T-helper 1 cell (primary cell): Measurements from ENCODE around the gene STAG1.
"Not testable (repeated sequence)": the region's sequence is repeated elsewhere in the genome, so short reads cannot be mapped to it uniquely, and the experiment has no call there.

Source experiments
- DNase-seq, 5 donors: peaks; one replicate each; pipeline ENCODE4 v3.0.0-alpha.2; 2012 to 2020

STAG1 gene

GRCh38 chr3:136380530-136380929 is 371.6 kb downstream of the STAG1 start:
- DNase-seq: no peak

DNA sequence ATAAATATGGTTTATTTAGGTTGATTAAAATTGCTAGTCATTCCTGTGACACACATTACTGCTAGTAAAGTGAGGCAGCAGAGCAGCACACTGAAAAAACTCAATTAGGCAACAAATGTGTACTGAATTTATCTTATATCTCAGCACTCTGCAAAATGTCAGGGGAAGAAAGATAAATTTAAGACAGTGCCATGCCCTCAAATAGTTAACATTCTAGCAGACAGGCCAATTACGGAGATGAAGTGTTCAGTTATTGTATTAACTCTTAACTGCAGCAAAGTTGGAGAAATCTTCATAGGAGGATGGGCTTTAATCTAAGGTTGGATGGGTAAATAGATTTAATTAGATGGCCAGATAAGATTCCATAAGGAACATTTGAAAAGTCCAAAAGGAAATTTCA is 374.2 kb downstream of the STAG1 start:
- no peak for DNase-seq

- DNase-seq: no peak
These were observed 374.7 kb downstream of the STAG1 start for GRCh38 chr3:136377508-136377907.

- not testable (repeated sequence) for DNase-seq
These were observed 376.4 kb downstream of the STAG1 start for GRCh38 chr3:136375800-136376199.

DNA sequence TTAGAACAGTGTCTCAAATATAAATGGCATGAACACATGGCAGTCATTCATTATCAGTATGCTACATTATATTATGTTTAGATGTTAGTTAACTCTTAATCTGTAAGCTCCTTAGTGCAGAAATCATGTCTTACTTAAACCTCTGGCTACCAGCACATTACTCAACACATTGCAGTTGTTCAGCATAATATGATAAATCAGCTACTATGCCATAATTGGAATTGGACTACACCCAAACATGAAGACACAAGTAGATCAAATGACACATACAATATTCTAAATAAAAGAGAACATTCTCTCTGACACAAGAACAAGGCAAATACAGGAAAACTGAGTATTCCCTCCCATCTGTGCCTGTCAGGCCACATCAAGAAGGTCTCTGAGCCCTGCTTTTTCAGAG is 385.9 kb downstream of the STAG1 start:
- no peak for DNase-seq

GRCh38 chr3:136353461-136353860 is 398.7 kb downstream of the STAG1 start:
- DNase-seq: peak in 1 of 5 donors; percentile 74

- DNase-seq: no peak
These were observed 400.3 kb downstream of the STAG1 start for GRCh38 chr3:136351905-136352304.

- no peak for DNase-seq
These were observed 400.8 kb downstream of the STAG1 start for GRCh38 chr3:136351351-136351750.

- no peak for DNase-seq
These were observed 401.6 kb downstream of the STAG1 start for GRCh38 chr3:136350557-136350956.

GRCh38 chr3:136350132-136350531 is 402.0 kb downstream of the STAG1 start:
- DNase-seq: no peak

GRCh38 chr3:136346486-136346885 is 405.7 kb downstream of the STAG1 start:
- no peak for DNase-seq

- no peak for DNase-seq
These were observed 408.2 kb downstream of the STAG1 start for GRCh38 chr3:136343873-136344555.

DNA sequence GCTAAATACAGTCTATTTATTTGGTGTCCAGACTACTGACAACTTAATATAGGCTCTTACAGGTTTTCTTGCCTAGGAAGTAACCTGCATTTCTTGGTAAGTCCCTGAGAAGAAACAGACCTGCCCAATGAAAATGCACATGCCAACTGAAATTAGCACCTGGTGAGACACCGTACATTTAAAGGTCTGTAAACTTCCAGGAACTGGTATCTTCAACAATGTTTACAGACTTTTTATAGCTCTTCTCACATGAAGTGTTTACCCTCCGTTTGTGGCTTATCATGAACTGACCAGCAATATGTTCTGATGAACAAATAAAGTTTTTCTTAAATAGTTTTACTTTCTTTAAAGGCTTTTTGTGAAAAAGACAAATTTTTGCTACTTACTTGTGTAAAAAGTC is 408.7 kb downstream of the STAG1 start:
- peak in 1 of 5 donors; percentile 9 for DNase-seq

- DNase-seq: no peak
These were observed 415.7 kb downstream of the STAG1 start for GRCh38 chr3:136336329-136337100.

DNA sequence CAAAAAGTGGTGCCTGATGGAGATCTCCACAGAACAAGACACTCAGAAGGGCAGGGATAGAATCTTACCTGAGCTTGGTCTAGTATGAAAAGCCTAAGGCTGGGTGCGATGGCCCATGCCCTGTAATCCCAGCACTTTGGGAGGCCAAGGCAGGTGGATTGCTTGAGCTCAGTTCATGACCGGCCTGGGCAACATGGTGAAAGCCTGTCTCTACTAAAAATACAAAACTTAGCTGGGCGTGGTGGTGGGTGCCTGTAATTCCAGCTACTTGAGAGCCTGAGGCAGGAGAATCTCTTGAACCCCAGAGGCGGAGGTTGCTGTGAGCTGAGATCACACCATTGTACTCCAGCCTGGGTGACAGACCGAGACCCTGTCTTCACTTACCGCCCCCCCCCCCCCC is 417.5 kb downstream of the STAG1 start:
- not testable (repeated sequence) for DNase-seq

GRCh38 chr3:136334209-136334608 is 418.0 kb downstream of the STAG1 start:
- no peak for DNase-seq

DNA sequence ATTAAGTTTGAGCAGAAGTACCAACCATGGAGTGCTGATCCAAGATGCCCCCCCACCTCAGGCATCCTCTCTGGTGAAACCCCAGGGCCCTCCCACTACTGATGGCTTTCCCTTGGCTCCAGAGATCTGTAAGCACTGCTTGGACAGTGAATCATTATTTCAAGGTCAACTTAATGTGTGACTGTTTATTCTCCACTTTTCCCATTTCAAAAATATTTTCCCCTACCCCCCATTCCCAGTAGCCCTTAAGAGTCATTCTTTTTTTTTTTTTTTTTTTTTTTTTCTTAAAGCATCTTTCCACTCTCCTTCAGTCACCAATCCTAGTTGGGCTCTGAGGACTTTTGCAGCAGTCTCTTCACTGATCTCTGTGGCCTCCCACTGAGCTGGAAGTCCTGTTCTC is 419.4 kb downstream of the STAG1 start:
- no peak for DNase-seq

DNA sequence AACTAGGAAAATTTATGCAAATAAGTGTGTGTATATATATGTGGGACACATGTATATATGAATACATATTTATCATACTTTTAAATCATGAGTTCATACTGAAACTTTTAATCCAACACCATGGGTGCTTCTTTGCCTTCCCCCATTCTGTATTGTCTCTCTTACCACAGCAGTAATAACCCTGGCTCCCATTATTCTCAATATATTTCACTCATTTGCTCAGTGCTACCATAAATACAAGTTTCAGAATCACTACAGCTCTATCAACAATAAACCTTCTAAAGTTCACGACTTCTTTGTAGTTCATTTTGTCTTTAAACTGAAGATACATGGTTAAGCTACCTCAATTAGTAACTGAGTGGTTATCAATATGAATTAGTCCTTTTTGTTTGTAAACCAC is 419.9 kb downstream of the STAG1 start:
- no peak for DNase-seq

GRCh38 chr3:136330900-136331299 is 421.3 kb downstream of the STAG1 start:
- DNase-seq: no peak

GRCh38 chr3:136329593-136329992 is 422.6 kb downstream of the STAG1 start:
- no peak for DNase-seq

GRCh38 chr3:136327671-136328070 is 424.5 kb downstream of the STAG1 start:
- no peak for DNase-seq

GRCh38 chr3:136326316-136326715 is 425.9 kb downstream of the STAG1 start:
- no peak for DNase-seq

GRCh38 chr3:136311968-136312367 is 440.2 kb downstream of the STAG1 start:
- DNase-seq: no peak

- DNase-seq: no peak
These were observed 440.9 kb downstream of the STAG1 start for GRCh38 chr3:136311261-136311660.
